Nephron (organoid): Measurements from ENCODE around the gene RAB11FIP4.

Source experiments
- H3K27ac Mint-ChIP-seq, 3 experiments: 2 replicates each; pipeline ENCODE4 v1.8.0; 2020; ENCODE audit warnings: mixed read lengths in 3 of 3, mild to moderate bottlenecking in 2 of 3, moderate library complexity in 1 of 3
- H3K27me3 Mint-ChIP-seq: 2 replicates; pipeline ENCODE4 v1.8.0; 2021; ENCODE audit warnings: low read depth, mild to moderate bottlenecking, moderate library complexity, mixed read lengths
- H3K36me3 Mint-ChIP-seq: 2 replicates; pipeline ENCODE4 v1.8.0; 2020; ENCODE audit warnings: low read depth, mixed read lengths
- H3K4me1 Mint-ChIP-seq: 2 replicates; pipeline ENCODE4 v1.8.0; 2020; ENCODE audit warnings: mixed read lengths
- H3K4me3 Mint-ChIP-seq, 3 experiments: 2 replicates each; pipeline ENCODE4 v1.8.0; 2020; ENCODE audit warnings: mild to moderate bottlenecking in 3 of 3, mixed read lengths in 3 of 3, moderate library complexity in 2 of 3
- H3K9me3 Mint-ChIP-seq: 2 replicates; pipeline ENCODE4 v1.8.0; 2020; ENCODE audit warnings: mixed read lengths
- CTCF ChIP-seq, 3 experiments: fragments of 200-600 bp; sonication (generic); IDR thresholded peaks; one replicate each; pipeline ENCODE4 v1.5.0; 2021; ENCODE audit warnings: antibody characterized with exemption in 3 of 3; ENCODE audit not compliant: unreplicated experiment in 3 of 3

The RAB11FIP4 gene

GRCh38 chr17:31587462-31587861 is 196.0 kb downstream of the RAB11FIP4 start:
- TF ChIP-seq CTCF (IDR thresholded peaks at IDR 0.05; ENCODE audit: unreplicated experiment in 3 of 3), result no peak
- Mint-ChIP-seq H3K36me3 (no peaks in the 10 kb centered on the region), H3K4me3 (no peak overlapping the region), H3K27ac (no peak overlapping the region), H3K27me3 (no peaks in the 10 kb centered on the region), H3K9me3 (no peaks in the 10 kb centered on the region), H3K4me1 (peaks cover 5% of the 10 kb centered on the region)
